ENCODE results near the gene B3GALT6. TPM values are rescaled to one million over a fixed set of nuclear protein-coding genes. Genes with fewer than 3 reads are reported as not detected.

B3GALT6 gene
- total RNA-seq, 4 donors from 2014 or later, result 1.8 to 23.5 (median 17.6) TPM

- no peak for DNase-seq
- Histone ChIP-seq H3K9me3 (no peaks in the 10 kb centered on the region), H3K27me3 (peaks cover 0 to 4% of the 10 kb centered on the region in 2 donors), H3K36me3 (no peaks in the 10 kb centered on the region), H3K4me1 (peaks cover 0 to 20% of the 10 kb centered on the region in 2 donors), H3K27ac (no peak overlapping the region), H3K4me3 (no peak overlapping the region)
- TF ChIP-seq, protein P1, sequence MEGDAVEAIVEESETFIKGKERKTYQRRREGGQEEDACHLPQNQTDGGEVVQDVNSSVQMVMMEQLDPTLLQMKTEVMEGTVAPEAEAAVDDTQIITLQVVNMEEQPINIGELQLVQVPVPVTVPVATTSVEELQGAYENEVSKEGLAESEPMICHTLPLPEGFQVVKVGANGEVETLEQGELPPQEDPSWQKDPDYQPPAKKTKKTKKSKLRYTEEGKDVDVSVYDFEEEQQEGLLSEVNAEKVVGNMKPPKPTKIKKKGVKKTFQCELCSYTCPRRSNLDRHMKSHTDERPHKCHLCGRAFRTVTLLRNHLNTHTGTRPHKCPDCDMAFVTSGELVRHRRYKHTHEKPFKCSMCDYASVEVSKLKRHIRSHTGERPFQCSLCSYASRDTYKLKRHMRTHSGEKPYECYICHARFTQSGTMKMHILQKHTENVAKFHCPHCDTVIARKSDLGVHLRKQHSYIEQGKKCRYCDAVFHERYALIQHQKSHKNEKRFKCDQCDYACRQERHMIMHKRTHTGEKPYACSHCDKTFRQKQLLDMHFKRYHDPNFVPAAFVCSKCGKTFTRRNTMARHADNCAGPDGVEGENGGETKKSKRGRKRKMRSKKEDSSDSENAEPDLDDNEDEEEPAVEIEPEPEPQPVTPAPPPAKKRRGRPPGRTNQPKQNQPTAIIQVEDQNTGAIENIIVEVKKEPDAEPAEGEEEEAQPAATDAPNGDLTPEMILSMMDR (IDR thresholded peaks at IDR 0.05), result no peak
- no peak for TF ChIP-seq POLR2A (IDR thresholded peaks at IDR 0.05)
- intact Hi-C loops (cut with DNase I; ENCODE audit: low total_unique reads), result no loop called here
Observed at GRCh38 chr1:1203561-1204424, 28.2 kb upstream of the B3GALT6 start.

DNA sequence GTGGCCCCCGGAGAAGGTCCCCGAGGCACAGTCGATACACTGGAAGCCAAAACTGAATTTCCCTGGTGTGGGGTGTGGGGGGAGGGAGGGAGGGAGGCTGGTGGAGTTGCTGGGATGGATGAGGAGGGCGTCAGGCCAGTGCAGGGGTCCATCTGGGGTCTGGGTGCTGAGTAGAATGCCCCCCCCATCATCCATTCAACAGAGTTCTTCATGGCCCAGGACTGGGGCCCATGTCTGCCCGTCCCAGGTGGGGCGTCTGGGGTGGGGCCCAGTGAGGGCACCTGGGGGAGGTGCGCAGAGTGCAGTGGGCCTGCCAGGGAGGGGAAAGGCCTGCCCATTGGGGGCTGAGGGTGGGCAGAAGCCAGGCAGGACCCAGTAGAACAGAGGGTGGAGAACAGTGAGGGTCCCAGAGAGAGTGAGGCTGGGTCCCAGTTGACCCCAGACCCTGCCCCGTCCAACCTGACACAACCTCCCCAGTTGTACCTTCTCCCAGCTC lies 27.6 kb upstream of the B3GALT6 start:
- H3K9me3 ChIP-seq, result no peaks in the 10 kb centered on the region
- peaks cover 0 to 4% of the 10 kb centered on the region in 2 donors for H3K27me3 ChIP-seq
- intact Hi-C loops (cut with DNase I; ENCODE audit: low total_unique reads), result no loop called here
- H3K27ac ChIP-seq, result no peak overlapping the region
- H3K4me1 ChIP-seq, result peaks cover 0 to 20% of the 10 kb centered on the region in 2 donors
- TF ChIP-seq POLR2A (IDR thresholded peaks at IDR 0.05), result no peak
- TF ChIP-seq, protein P1 (IDR thresholded peaks at IDR 0.05), result no peak
- no peak for DNase-seq
- H3K4me3 ChIP-seq, result no peak overlapping the region
- H3K36me3 ChIP-seq, result no peaks in the 10 kb centered on the region

DNA sequence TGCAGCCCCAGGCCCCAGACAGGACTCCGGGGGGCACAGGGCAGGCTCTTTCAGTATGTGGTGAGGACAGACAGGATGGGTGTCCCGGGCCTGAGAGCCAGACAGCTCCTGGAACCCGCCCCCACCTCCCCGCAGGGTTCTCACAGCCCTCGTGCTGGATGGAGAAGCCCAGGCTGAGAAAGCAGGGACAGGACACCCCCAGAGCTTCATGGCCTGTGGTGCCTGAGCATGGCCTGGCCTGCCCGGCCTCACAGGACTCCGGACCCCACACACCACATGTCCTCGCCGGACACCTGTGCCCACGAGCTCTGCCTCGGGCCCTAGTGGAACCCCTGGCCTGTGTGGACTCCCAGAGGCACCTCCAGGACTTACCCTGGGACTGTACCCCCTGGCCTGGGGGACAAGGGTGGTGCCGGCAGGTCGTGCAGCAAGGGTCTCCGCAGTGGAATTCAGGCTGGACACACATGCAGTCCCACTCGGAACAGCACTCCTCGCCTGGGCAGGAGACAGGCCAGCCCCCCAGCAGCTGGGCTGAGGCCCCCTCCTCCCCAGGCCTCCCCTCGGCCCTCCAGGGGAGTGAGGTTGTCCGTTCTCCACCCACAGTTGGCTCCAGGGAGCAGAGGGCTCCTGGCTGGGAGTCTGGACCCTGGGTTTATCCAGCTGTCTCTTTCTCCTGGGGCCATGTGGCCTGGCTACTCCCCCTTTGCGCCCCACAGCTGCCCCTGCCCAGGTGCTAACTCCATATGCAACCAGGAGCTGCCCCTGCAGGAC lies 26.9 kb upstream of the B3GALT6 start:
- Histone ChIP-seq H3K4me1 (peaks cover 0 to 20% of the 10 kb centered on the region in 2 donors), H3K27me3 (peaks cover 0 to 4% of the 10 kb centered on the region in 2 donors), H3K36me3 (no peaks in the 10 kb centered on the region), H3K4me3 (no peak overlapping the region), H3K9me3 (no peaks in the 10 kb centered on the region), H3K27ac (no peak overlapping the region)
- DNase-seq, result no peak
- no peak for TF ChIP-seq POLR2A (IDR thresholded peaks at IDR 0.05)
- TF ChIP-seq, protein P1 (IDR thresholded peaks at IDR 0.05), result no peak
- intact Hi-C loops (cut with DNase I; ENCODE audit: low total_unique reads), result no loop called here

DNA sequence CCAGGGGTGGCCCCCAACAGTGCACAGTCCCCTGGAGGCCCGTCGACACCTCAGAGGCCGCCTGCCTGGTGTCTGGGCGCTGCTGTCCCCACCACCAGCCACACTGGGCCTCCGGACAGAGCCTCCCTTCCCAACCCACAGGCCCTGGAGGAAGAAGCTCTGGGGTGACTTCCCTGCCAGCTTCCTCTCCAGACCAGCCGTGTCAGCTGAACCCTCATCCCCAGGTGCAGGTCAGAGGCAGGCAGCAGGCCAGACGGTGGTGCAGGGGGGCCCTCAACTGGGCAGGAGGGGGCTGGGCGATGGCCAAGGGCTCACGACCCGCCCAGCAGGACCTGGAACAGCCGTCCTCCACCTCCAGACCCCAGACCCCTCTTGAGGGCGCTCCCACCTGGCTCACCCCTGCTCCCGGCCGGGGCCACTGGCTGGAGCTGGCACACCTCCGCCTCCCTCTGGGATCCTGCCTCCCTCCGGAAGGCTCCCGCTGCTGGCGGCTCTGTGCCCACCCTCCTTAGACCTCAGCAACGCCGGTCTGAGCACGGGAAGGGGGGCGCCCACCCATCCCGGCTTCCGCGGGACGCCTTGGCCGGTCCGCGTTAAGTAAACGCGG lies 26.2 kb upstream of the B3GALT6 start:
- TF ChIP-seq, protein P1 (IDR thresholded peaks at IDR 0.05), result no peak
- TF ChIP-seq POLR2A (IDR thresholded peaks at IDR 0.05), result no peak
- H3K27me3 ChIP-seq, result peaks cover 0 to 4% of the 10 kb centered on the region in 2 donors
- no peaks in the 10 kb centered on the region for H3K36me3 ChIP-seq
- H3K27ac ChIP-seq, result no peak overlapping the region
- H3K4me1 ChIP-seq, result peaks cover 0 to 19% of the 10 kb centered on the region in 2 donors
- DNase-seq, result no peak
- no peak overlapping the region for H3K4me3 ChIP-seq
- H3K9me3 ChIP-seq, result no peaks in the 10 kb centered on the region
- intact Hi-C loops (cut with DNase I; ENCODE audit: low total_unique reads), result no loop called here

All from uterus (tissue), 4 donors.